Ishikawa (cell line): ENCODE data around the gene SMAD6.

Source experiments
- CEBPB ChIP-seq: IDR thresholded peaks from 2 replicates; pipeline ENCODE4 v1.6.1; 2012
- CREB1 ChIP-seq: IDR thresholded peaks from 2 replicates; pipeline ENCODE4 v1.6.1; 2012; ENCODE audit warnings: low read depth
- EP300 ChIP-seq: IDR thresholded peaks from 2 replicates; pipeline ENCODE4 v1.6.1; 2012; ENCODE audit warnings: borderline replicate concordance
- TF ChIP-seq, protein P1 (sequence below): IDR thresholded peaks from 2 replicates; pipeline ENCODE4 v1.6.1; 2012
- TF ChIP-seq, protein P2 (sequence below): IDR thresholded peaks from 2 replicates; pipeline ENCODE4 v1.6.1; 2012; ENCODE audit warnings: low read depth, mild to moderate bottlenecking

DNA sequence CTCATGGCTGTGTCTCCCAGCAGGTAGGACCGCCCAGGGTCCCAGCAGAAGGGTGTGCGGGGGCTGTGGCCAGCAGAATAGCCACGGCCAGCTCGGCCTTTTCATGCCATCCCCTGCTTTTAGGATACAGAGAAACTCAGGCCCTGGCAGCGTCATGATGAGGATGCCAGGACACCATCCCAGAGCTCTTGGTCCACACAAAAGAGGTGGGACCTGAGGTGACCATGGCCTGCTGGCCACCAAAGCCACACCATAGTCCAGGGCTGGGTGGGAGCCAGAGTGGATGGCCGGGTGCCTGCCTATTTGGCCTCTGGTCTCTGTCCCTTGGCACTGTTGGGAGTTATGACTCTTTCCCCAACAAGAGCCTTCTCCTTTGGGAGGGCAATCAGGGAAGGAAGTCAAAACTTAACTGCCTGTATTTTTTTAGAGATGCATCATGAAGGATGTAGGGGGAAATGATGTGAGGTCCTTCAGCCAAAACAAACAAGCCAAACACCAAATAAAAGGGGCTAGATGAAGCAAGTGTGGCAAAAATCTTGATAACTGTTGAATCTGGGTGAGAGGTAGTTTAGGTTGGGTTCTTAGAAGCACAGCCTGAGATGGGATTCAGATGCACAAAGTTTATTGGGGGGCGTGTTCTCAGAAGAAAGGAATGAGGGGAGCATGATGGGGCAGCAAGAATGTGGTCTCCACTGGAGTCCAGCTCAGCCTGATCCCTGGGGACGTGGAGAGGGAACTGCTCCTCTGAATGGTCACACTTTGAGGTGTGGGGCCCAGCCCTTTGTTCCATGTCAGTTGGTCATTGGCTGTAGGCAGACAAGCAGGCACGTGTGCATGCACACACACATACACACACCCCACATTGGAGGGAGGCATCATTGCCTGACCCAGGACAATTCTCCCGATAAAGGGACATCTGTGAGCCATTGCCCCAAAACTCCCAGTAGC is 33.2 kb downstream of the SMAD6 start:
- TF ChIP-seq, protein P1, sequence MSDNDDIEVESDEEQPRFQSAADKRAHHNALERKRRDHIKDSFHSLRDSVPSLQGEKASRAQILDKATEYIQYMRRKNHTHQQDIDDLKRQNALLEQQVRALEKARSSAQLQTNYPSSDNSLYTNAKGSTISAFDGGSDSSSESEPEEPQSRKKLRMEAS, result no peak
- TF ChIP-seq, protein P2, sequence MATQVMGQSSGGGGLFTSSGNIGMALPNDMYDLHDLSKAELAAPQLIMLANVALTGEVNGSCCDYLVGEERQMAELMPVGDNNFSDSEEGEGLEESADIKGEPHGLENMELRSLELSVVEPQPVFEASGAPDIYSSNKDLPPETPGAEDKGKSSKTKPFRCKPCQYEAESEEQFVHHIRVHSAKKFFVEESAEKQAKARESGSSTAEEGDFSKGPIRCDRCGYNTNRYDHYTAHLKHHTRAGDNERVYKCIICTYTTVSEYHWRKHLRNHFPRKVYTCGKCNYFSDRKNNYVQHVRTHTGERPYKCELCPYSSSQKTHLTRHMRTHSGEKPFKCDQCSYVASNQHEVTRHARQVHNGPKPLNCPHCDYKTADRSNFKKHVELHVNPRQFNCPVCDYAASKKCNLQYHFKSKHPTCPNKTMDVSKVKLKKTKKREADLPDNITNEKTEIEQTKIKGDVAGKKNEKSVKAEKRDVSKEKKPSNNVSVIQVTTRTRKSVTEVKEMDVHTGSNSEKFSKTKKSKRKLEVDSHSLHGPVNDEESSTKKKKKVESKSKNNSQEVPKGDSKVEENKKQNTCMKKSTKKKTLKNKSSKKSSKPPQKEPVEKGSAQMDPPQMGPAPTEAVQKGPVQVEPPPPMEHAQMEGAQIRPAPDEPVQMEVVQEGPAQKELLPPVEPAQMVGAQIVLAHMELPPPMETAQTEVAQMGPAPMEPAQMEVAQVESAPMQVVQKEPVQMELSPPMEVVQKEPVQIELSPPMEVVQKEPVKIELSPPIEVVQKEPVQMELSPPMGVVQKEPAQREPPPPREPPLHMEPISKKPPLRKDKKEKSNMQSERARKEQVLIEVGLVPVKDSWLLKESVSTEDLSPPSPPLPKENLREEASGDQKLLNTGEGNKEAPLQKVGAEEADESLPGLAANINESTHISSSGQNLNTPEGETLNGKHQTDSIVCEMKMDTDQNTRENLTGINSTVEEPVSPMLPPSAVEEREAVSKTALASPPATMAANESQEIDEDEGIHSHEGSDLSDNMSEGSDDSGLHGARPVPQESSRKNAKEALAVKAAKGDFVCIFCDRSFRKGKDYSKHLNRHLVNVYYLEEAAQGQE, result no peak
- no peak for TF ChIP-seq CREB1
- no peak for TF ChIP-seq CEBPB
- TF ChIP-seq EP300, result no peak
